HEK293 (cell line): ENCODE measurements around the gene EN2.

ENCODE experiments used
- CTCF ChIA-PET: fragments of 350-600 bp; formaldehyde crosslinking; extraction: SDS; loops from one replicate; lab custom pipeline; 2021; ENCODE audit warnings: antibody characterized with exemption; lab: Yijun Ruan, JAX
- POLR2A ChIA-PET: fragments of 300-600 bp; formaldehyde crosslinking; extraction: SDS; loops from one replicate; lab custom pipeline; 2020; ENCODE audit warnings: antibody characterized with exemption, inconsistent platforms; lab: Yijun Ruan, JAX
- H3K27ac ChIP-seq: fragments of 200-500 bp; sonication (Bioruptor generic); 2 replicates; pipeline ENCODE4 v1.5.1; 2014; ENCODE audit warnings: low read depth, low read length, control low read depth, inconsistent platforms; ENCODE audit errors: extremely low read depth
- H3K36me3 ChIP-seq, 2 experiments: fragments of 200-500 bp in 1 of 2; sonication (Bioruptor generic) in 1 of 2; 1 replicate in 1 of 2; 2 replicates in 1 of 2; pipeline ENCODE4 v1.5.1; 2014 to 2017; ENCODE audit warnings: inconsistent platforms in 2 of 2, low read length in 2 of 2; ENCODE audit not compliant: control insufficient read depth in 2 of 2, insufficient read depth in 1 of 2
- H3K4me1 ChIP-seq: fragments of 200-500 bp; sonication (Bioruptor generic); 2 replicates; pipeline ENCODE4 v1.5.1; 2014; ENCODE audit warnings: mild to moderate bottlenecking, low read length, inconsistent platforms; ENCODE audit not compliant: control insufficient read depth, insufficient read depth
- H3K4me3 ChIP-seq: 2 replicates; pipeline ENCODE4 v1.5.1; 2011; ENCODE audit warnings: low read depth, mild to moderate bottlenecking, control low read depth, low read length, moderate library complexity
- H3K9me3 ChIP-seq: fragments of 200-500 bp; sonication (Bioruptor generic); 2 replicates; pipeline ENCODE4 v1.5.1; 2014; ENCODE audit warnings: low read depth, low read length, inconsistent platforms; ENCODE audit not compliant: control insufficient read depth, insufficient read depth
- KLF1 ChIP-seq: fragments of 450-650 bp; formaldehyde crosslinking; IDR thresholded peaks from 2 replicates; pipeline ENCODE4 v1.5.1; 2016; ENCODE audit warnings: missing biosample characterization, missing genetic modification characterization
- KLF10 ChIP-seq: fragments of 450-650 bp; IDR thresholded peaks from 2 replicates; pipeline ENCODE4 v1.5.1; 2018; ENCODE audit warnings: missing biosample characterization, mild to moderate bottlenecking, missing genetic modification characterization
- PRDM6 ChIP-seq: fragments of 450-650 bp; formaldehyde crosslinking; IDR thresholded peaks from 2 replicates; pipeline ENCODE4 v1.5.1; 2017; ENCODE audit warnings: missing biosample characterization, missing genetic modification characterization
- SCRT1 ChIP-seq: fragments of 450-650 bp; formaldehyde crosslinking; IDR thresholded peaks from 2 replicates; pipeline ENCODE4 v1.5.1; 2016; ENCODE audit warnings: missing biosample characterization, missing genetic modification characterization, borderline replicate concordance
- ZFP3 ChIP-seq: fragments of 450-650 bp; formaldehyde crosslinking; IDR thresholded peaks from 2 replicates; pipeline ENCODE4 v1.5.1; 2016; ENCODE audit warnings: low read depth, missing biosample characterization, missing genetic modification characterization
- ZNF169 ChIP-seq: fragments of 450-650 bp; formaldehyde crosslinking; IDR thresholded peaks from 2 replicates; pipeline ENCODE4 v1.5.1; 2016; ENCODE audit warnings: missing biosample characterization, missing genetic modification characterization
- ZNF488 ChIP-seq: fragments of 450-650 bp; formaldehyde crosslinking; IDR thresholded peaks from 2 replicates; pipeline ENCODE4 v1.5.1; 2016; ENCODE audit warnings: missing biosample characterization, missing genetic modification characterization
- ZNF596 ChIP-seq: fragments of 450-650 bp; IDR thresholded peaks from 2 replicates; pipeline ENCODE4 v1.5.0; 2018; ENCODE audit warnings: missing biosample characterization, mild to moderate bottlenecking, missing genetic modification characterization, moderate library complexity
- ZNF660 ChIP-seq: fragments of 450-650 bp; IDR thresholded peaks from 2 replicates; pipeline ENCODE4 v1.5.1; 2018; ENCODE audit warnings: missing biosample characterization, mild to moderate bottlenecking, missing genetic modification characterization
- ZNF701 ChIP-seq: fragments of 450-650 bp; formaldehyde crosslinking; IDR thresholded peaks from 2 replicates; pipeline ENCODE4 v1.5.1; 2016; ENCODE audit warnings: missing biosample characterization, missing genetic modification characterization
- ZNF791 ChIP-seq: fragments of 450-650 bp; formaldehyde crosslinking; IDR thresholded peaks from 2 replicates; pipeline ENCODE4 v1.5.1; 2016; ENCODE audit warnings: missing biosample characterization, missing genetic modification characterization
- ZSCAN18 ChIP-seq: fragments of 450-650 bp; formaldehyde crosslinking; IDR thresholded peaks from 2 replicates; pipeline ENCODE4 v1.5.1; 2016; ENCODE audit warnings: missing biosample characterization, missing genetic modification characterization
- ZSCAN5A ChIP-seq: fragments of 450-650 bp; formaldehyde crosslinking; IDR thresholded peaks from 2 replicates; pipeline ENCODE4 v1.5.1; 2016; ENCODE audit warnings: missing biosample characterization, missing genetic modification characterization

Gene EN2

GRCh38 chr7:155486783-155487508 is 29.0 kb downstream of the EN2 start (continued):
- TF ChIP-seq ZSCAN5A (tag by site-specific recombination), result no peak

GRCh38 chr7:155487509-155488482 is 29.9 kb downstream of the EN2 start:
- TF ChIP-seq ZNF596 (tag by site-specific recombination), result no peak
- no peak for TF ChIP-seq KLF10 (tag by site-specific recombination)
- TF ChIP-seq ZNF169, result no peak
- no peak for TF ChIP-seq SCRT1
- no peak for TF ChIP-seq ZSCAN18 (tag by site-specific recombination)
- no peak for TF ChIP-seq ZNF791 (tag by site-specific recombination)
- no peak for TF ChIP-seq ZNF488 (tag by site-specific recombination)
- TF ChIP-seq ZNF701 (tag by site-specific recombination), result no peak
- no peak for TF ChIP-seq ZFP3 (tag by site-specific recombination)
- H3K27ac ChIP-seq, result no peak overlapping the region
- ChIA-PET POLR2A (no interaction called here), CTCF (interaction anchor here (0.6 to 1.3 kb wide), 2 partner anchors 82 to 111 kb away, joined by 3 to 4 read pairs; no protein-coding TSS in a partner anchor)
- H3K4me1 ChIP-seq, result no peaks in the 10 kb centered on the region
- H3K4me3 ChIP-seq, result no peak overlapping the region
- no peaks in the 10 kb centered on the region for H3K36me3 ChIP-seq
- no peaks in the 10 kb centered on the region for H3K9me3 ChIP-seq

- no peak overlapping the region for H3K4me3 ChIP-seq
- POLR2A ChIA-PET, result no interaction called here
- CTCF ChIA-PET, result interaction anchor here (0.6 to 0.9 kb wide), 2 partner anchors 13 to 81 kb away, joined by 3 to 4 read pairs; no protein-coding TSS in a partner anchor
These were observed 30.7 kb downstream of the EN2 start for GRCh38 chr7:155488483-155489127.

More at GRCh38 chr7:155488483-155489127, 30.7 kb downstream of the EN2 start:
- Histone ChIP-seq H3K4me1 (no peaks in the 10 kb centered on the region), H3K36me3 (no peaks in the 10 kb centered on the region), H3K9me3 (no peaks in the 10 kb centered on the region), H3K27ac (no peak overlapping the region)
- TF ChIP-seq PRDM6 (no peak), KLF1 (tag by site-specific recombination) (peak; percentile 79), ZNF660 (no peak)
